HG02588 (cell line): ENCODE measurements around the gene SLMAP.

ENCODE experiments used
- ATAC-seq: cut with Tn5 transposase; IDR thresholded peaks from one replicate; pipeline ENCODE4 v1.9.1; 2021; ENCODE audit warnings: mild to moderate bottlenecking, moderate library complexity; ENCODE audit not compliant: unreplicated experiment

Gene SLMAP

DNA sequence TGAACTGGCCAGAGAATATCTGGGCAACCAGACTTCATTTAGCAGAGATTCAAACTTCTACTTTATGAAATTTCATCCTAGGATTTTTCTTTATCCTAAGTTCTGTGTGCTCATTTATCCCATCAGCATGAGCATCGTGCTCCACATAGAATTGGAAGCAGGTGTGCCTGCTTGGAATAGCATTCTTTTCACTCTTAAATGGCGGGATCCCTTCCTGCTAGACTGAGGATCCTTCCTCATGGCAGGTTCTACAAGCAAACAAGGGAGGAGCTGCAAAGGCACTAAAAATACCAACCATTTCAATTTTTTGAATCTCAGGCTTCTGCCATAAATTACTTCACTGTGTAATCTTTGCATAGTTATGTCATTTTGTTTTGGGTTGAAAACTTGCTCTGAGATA is 177.5 kb downstream of the SLMAP start:
- ATAC-seq, result no peak

- ATAC-seq, result no peak
Observed at GRCh38 chr3:57934373-57934772, 178.3 kb downstream of the SLMAP start.

- ATAC-seq, result no peak
Observed at GRCh38 chr3:57935539-57935938, 179.4 kb downstream of the SLMAP start.

DNA sequence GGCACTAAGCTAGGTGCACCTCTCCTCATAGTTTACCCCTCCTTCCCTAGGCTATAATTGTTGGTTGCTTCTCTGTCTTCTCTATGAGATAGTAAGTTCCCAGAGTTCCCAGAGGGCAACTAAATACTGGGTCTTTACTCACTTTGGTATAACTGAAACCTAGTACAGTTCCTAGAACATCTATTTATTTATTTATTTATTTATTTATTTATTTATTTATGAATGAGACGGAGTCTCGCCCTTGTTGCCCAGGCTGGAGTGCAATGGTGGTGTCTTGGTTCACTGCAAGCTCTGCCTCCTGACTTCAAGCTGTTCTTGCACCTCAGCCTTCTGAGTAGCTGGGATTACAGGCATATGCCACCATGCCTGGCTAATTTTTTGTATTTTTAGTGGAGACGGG is 181.0 kb downstream of the SLMAP start:
- ATAC-seq, result no peak

DNA sequence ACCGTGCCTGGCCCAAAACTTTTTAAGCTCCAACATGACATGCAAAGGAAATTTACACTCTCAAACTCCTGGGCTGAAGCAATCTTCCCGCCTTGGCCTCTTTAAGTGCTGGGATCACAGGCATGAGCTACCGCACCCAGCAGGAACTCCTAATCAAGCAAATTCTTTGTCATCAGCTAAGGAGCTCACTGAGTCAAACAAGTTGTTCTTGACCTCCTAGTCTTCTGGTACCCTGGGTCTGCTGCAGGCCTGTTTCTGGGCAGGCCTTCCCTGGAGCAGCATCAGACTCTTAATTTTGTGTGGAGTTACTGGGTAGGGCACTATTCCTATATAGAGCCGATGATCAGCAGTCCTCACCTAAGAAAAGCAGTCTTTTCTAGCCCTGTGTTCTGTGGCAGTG is 183.7 kb downstream of the SLMAP start:
- ATAC-seq, result no peak

GRCh38 chr3:57942388-57942787 is 186.3 kb downstream of the SLMAP start:
- no peak for ATAC-seq

- no peak for ATAC-seq
Observed at GRCh38 chr3:57942872-57943283, 186.8 kb downstream of the SLMAP start.

DNA sequence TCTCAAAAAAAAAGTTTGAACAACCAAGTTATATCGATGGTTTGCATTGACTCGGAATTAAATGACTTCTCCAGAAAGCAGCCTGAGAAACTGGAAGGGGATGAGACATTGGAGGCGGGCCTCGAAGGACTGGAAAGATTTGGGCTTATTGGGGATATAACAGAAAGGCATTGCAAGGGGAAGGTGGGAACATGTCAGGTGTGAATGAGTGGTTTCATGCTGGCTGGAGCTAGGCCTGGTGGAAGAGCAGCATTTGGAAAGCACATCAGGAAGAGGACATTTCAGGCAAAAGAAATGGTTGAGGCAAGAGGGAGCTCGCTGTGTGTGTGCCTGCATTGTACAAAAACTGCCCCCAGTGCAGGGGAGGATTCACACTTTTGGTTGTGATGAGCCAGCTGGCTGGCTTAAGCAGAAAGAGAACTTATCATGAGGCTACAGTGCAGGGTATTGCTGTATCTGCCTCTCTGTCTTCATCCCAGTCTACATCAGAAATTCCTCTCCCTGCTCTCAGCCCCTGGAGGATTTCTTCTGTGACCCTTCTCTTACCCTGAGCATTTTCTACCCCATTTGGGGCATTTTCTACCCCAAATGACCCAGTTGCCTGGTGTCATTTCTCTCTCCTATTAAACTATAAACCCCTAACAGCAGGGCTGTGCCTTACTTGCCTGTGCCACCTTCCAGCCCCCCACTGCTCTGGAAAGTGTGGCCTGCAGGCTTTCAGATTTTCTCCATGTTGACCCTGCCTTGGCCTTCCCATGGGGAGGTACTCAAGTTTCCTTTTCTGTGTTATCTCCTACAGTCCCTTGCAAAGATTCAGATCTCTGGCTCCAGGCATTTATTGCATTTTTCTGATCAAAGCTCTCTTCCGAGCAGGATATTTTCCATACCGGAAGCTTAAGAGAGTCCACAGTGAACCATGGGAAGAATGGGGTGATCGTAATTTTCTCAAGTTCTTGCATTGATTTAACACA is 187.7 kb downstream of the SLMAP start:
- ATAC-seq, result no peak

DNA sequence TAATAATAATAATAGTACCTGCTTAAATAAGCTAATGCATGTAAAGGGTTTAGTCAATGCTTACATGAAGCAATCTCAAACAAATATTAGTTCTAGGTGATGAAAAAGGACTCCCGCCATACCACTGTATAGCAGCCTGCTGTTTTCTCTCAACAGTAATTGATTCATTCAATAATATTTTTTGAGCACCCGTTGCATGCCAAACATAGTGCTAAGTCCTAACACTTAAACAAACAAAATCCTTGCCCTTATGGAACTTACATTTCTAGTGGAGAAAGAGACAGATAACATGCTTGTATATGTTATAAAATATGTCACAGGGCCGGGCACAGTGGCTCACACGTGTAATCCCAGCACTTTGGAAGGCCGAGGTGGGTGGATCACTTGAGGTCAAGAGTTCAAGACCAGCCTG is 190.9 kb downstream of the SLMAP start:
- no peak for ATAC-seq

- no peak for ATAC-seq
Observed at GRCh38 chr3:57948080-57948671, 192.1 kb downstream of the SLMAP start.

DNA sequence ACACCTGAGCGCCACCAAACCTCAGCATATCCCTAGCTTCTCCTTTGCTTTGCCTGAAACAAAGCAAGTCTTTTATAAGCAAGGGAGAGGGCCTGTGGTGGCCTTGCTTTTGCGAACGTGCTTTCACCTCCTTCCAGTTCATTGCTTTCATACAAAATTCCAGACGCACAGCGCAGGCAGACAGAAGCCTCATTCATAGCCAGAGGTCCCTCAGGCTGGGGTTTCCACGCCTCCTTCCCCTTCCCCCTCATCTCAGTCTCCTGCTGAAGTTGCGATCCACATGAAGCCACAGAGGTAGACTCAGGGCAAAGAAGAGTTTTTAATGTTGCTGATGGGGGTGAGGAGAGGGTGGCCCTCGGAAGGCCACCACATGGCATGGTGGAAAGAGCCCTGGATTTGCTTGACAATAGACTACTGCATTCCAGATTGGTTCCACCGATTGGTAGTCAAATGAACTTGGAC is 192.7 kb downstream of the SLMAP start:
- ATAC-seq, result no peak

GRCh38 chr3:57949344-57949743 is 193.2 kb downstream of the SLMAP start:
- ATAC-seq, result no peak

- ATAC-seq, result no peak
Observed at GRCh38 chr3:57949785-57950615, 193.9 kb downstream of the SLMAP start.

DNA sequence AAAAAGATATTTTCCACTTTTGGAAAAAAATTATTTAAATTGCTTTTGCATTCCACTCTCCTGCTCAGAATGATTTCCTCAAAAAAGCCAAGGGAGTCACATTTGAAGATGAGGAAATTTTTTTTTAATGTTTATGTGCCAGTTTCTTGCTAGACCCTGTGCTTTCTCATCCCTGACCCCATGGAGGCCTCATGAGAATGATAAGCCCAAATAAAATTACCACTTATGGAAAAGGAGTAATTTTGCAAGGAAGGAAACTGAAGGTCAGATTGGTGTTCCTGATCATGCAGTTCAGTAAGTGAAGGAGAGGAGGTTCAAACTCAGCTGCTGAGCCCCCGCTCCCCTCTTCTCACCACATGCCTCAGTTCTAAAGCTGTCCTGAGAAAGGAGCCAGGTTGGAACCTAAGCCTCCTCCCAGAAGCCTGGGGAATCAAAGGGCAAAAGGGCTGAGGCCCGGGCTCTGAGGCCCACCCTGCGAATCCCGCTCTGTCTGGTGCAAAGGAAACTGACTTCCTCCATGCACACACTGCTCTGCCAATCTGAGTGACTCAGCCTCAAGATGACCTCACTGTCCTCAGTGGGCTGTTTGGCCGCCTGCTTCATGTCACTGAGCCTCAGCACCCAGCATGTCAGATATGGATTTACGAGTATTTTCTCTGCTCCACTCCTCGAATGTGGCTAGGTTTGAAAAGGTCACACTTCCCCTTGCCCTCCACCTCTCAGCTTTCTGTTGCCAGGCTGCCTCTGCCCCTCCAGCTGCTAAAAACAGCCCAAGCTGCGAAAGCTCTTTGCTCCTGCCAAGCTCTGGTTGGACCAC is 195.2 kb downstream of the SLMAP start:
- no peak for ATAC-seq

GRCh38 chr3:57952208-57952631 is 196.1 kb downstream of the SLMAP start:
- no peak for ATAC-seq

DNA sequence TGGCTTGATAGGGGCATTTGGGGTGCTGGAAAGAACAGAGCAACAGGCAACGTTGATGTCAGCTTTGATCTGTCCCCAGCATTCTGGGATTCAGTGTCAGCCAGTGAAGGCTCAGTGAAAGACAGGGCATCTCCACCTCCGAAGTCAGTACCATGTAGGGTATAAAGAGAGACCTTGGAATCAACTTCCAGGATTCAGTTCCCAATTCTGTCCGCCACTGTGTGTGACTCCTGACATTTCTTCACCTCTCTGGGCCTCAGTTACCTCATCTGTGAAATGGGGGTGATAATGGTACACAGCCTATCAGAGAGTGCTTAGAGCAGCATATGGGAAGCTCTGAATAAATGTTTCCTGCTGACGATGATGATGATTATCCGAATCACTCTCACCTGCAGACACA is 196.5 kb downstream of the SLMAP start:
- no peak for ATAC-seq

GRCh38 chr3:57953576-57953975 is 197.5 kb downstream of the SLMAP start:
- no peak for ATAC-seq

DNA sequence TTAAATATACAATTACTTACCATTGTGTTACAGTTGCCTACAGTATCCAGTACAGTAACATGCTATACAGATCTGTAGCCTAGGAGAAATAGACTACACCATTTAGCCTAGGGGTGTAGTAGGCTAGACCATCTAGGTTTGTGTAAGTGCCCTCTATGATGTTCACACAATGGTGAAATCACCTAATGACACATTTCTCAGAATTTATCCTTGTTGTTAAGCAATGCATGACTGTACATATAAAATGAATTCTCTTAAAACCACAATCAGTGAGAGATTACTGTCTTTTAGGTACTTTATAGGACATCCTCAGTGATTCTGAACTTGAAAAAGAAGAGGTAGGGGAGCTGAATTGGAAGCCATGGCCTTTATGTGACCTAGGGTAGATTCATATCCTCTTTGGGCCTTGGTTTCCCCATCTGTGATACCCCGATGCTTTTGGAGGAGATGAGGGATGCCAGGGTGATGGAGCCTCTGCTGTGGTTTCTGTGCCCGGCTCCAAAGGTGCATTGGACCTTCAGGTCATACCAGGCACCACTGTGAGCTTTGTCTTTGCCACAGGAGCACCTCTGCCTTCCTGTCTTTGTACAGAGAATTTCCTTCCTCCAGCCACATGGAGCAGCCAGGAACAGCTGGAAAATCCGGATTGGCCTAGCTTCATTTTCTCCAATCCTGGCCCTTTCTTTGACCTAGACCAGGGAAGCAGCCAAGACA is 200.2 kb downstream of the SLMAP start:
- no peak for ATAC-seq

DNA sequence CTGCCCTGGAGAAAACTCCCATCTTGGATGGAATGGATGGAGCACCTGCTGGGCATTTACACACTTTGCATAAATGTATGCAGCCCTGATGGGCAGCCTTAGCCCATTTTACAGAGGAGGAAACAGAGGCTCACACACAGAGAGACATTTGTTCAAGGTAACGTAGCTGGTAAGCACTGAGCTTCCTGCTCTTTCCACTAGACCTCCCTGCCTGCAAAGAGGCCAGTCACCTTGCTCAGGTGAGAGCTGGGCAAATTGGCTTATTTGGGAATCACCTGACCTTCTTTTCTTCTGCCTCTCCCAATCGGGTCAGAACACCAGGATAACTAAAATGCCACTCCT is 200.7 kb downstream of the SLMAP start:
- no peak for ATAC-seq

DNA sequence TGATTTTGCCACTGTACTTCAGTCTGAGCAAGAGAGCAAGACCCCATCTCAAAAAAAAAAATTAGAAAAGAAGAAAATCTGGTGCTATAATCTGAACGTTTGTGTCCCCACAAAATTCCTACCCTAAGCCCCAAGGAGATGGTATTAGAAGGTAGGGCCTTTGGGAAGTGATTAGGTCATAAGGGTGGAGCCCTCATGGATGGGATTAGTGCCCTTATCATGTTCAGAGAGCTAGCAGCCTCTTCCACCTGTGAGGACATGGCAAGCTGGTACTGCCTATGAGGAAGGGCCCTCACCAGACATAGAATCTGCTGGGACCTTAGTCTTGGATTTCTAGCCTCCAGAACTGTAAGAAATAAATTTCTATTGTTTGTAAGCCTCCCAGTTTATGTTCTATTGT is 201.7 kb downstream of the SLMAP start:
- ATAC-seq, result no peak
